HG02840 (cell line): ENCODE measurements around the gene JTB.
"Not testable (repeated sequence)": the region's sequence is repeated elsewhere in the genome, so short reads cannot be mapped to it uniquely, and the experiment has no call there.

Source experiments
- ATAC-seq: cut with Tn5 transposase; IDR thresholded peaks from one replicate; pipeline ENCODE4 v1.9.1; 2021; ENCODE audit warnings: mild to moderate bottlenecking, moderate library complexity, moderate number of reproducible peaks; ENCODE audit not compliant: unreplicated experiment, low FRiP score

Gene JTB

GRCh38 chr1:153977250-153978240, at the start of gene JTB:
Gene JTB, minus strand, starts transcription at chr1:153977674. Its CDS starts 422 bp downstream, at chr1:153977252.
- ATAC-seq, result no peak

GRCh38 chr1:154019940-154020339, 42.5 kb upstream of the JTB start:
- no peak for ATAC-seq

DNA sequence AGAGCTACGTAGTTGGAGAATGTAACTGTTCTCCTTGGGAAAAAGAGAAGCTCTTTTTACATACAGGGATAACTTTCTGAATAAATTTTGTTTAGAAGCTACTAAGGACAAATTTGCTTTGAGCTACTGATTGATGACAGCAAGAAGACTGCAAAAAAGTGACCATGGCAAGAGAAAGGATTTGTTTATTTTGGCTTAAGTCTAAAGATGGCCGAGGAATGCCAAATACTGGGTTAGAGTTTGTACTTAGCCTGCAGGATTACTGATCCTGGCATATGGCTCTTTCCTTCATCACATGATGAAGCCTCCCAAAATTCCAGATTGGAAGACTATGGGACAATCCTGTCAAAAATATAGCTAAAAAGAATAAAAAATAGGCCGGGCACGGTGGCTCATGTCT, 41.8 kb upstream of the JTB start:
- no peak for ATAC-seq

GRCh38 chr1:154014154-154014907, 36.9 kb upstream of the JTB start:
- no peak for ATAC-seq

DNA sequence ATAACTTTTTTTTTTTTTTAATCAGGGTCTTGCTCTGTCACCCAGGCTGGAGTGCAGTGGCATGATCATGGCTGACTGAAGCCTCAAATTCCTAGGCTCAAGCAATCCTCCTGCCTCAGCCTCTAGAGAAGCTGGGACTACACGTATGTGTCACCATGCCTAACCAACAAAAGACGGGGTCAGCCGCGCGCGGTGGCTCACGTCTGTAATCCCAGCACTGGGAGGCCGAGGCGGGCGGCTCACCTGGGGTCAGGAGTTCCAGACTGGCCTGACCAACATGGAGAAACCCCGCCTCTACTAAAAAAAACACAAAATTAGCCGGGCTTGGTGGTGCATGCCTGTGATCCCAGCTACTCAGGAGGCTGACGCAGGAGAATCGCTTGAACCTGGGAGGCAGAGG, 35.1 kb upstream of the JTB start:
- not testable (repeated sequence) for ATAC-seq

DNA sequence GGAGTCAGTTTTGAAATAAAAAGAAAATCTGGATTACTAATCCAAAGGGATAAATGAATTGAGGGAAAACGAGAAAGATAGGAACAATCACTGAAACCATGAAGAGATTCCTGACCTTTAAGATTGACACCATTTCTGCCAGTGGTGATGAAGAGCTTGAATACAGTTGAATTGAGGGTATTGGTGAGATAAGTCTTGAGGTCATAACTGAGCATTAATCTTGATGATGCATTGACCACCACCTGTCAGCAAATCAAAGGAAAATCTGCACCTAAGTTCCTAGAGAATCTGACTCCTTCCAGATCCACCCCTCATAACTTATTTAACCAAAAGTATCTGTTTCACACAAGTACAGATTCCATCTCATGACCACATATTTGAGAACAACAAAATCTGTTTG, 34.7 kb upstream of the JTB start:
- no peak for ATAC-seq

- ATAC-seq, result no peak
Observed at GRCh38 chr1:154006136-154006535, 28.7 kb upstream of the JTB start.

GRCh38 chr1:154000420-154000819, 22.9 kb upstream of the JTB start:
- ATAC-seq, result no peak

DNA sequence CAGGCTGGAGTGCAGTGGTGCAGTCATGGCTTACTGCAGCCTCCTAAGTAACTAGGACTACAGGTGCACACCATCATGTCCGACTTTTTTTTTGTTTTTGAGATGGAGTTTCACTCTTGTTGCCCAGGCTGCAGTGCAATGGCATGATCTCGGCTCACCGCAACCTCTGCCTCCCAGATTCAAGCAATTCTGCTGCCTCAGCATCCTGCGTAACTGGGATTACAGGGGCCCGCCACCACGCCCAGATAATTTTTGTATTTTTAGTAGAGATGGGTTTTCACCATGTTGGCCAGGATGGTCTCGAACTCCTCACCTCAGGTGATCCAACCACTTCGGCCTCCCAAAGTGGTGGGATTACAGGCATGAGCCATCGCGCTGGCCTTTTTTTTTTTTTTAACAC, 19.4 kb upstream of the JTB start:
- ATAC-seq, result not testable (repeated sequence)

DNA sequence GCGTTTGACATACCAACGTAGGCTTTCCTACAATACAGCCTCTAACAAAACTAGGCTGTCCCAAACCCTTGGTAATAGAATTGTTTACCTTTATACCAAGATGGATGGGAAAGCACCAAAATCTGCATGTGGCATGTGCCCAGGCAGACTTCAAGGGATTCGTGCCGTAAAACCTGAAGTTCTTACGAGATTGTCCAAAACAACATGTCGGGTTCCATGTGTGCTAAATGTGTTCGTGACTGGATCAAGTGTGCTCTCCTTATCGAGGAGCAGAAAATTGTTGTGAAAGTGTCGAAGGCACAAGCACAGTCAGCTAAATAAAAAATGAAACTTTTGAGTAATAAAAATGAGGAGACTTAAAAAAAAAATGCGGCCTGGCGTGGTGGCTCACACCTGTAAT, 18.2 kb upstream of the JTB start:
- no peak for ATAC-seq

GRCh38 chr1:153995202-153995601, 17.7 kb upstream of the JTB start:
- ATAC-seq, result no peak

DNA sequence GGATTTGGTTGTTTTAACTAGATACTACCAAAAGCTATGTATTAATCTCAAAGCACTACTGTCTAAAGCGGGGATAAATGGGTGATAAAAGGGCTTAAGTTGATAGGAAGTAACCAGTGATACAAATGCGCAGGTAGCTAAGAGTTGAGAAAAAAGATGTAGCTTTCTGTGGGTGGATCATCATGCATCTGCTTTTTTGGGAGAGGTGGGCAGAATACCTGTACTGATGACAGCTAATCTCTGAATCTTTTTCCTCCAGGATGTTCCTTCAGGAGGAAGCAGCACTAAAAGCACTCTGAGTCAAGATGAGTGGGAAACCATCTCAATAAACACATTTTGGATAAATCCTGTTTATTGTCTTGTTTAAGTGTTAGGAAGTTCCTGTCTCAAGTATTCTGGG, 14.3 kb upstream of the JTB start:
- no peak for ATAC-seq

- no peak for ATAC-seq
Observed at GRCh38 chr1:153991151-153991630, 13.7 kb upstream of the JTB start.

GRCh38 chr1:153990468-153991150, 13.1 kb upstream of the JTB start, which contains the start of gene RPS27:
Gene RPS27, plus strand, starts transcription at chr1:153990762. Its CDS starts 35 bp downstream, at chr1:153990797.
- ATAC-seq, result peak; percentile 81

GRCh38 chr1:153987621-153988020, 10.1 kb upstream of the JTB start:
- no peak for ATAC-seq

DNA sequence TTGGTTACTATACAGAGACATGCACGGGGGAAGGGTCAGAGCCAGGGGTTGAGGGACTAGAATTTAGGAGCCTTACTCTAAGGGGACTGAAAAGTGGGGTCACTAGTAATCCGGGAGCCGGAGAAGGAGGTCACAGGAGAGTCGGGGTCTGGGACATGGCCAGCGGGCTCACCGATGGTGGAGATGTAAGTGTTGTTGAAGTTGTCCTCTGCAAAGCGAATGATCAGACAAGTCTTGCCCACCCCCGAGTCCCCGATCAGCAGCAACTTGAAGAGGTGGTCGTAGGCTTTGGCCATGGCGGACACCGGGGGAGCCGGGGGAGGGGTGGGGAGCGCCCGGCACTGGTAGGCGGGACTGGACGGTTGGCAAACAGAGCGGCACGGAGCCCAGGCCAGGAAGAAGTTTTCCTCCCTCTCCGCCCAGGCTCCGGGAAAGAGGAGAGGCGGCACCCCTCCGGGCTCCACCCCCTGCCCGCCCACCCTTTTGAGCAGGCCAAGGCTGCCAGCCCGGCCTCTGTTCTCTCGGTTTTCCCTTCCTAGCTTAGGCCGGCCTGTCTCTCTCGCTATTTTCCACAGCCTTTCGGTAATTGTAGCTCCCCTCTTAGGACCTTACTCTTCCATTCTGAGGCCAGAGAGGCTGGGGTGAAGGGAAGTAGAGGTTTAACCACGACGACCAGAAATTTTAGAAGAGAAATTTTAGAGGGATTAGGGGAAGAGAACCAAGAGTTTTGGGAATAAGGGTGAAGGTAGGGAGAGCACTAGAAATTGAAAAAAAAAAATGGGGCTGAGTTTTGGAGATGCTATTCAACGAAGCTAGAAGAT, 8.7 kb upstream of the JTB start, which contains the start of gene RAB13:
TSS of gene RAB13 (minus strand) at position 399 of the 821 bp plus-strand sequence. CDS start at position 296, 103 bp downstream.
- no peak for ATAC-seq

DNA sequence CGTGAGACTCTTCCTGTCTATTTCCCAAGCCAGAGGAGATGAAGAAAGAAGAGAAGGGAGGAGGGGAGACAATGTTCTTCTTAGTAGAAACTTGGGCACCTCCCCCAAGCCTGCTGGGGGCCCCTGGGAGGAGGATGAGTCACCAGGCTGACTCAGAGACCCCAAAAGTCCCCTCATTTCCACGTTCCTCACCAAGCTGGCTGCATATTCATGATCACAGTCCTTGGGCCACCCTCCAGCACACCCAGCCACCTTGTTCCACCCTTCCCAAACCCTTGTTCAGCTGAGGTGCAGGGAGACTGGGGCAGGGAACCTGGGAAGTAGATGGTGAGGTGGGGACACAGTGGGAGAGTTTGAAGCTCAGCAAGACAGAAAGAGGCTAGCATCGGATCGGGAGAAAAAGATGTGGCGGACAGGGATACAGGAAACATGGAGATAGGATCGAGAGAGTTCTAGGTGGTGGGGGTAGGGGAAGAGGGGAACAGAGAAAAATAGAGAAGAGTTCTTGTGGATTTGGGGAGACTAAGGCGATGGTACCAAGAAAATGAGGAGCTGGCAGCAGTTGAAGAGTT, 8.0 kb upstream of the JTB start:
- ATAC-seq, result no peak

DNA sequence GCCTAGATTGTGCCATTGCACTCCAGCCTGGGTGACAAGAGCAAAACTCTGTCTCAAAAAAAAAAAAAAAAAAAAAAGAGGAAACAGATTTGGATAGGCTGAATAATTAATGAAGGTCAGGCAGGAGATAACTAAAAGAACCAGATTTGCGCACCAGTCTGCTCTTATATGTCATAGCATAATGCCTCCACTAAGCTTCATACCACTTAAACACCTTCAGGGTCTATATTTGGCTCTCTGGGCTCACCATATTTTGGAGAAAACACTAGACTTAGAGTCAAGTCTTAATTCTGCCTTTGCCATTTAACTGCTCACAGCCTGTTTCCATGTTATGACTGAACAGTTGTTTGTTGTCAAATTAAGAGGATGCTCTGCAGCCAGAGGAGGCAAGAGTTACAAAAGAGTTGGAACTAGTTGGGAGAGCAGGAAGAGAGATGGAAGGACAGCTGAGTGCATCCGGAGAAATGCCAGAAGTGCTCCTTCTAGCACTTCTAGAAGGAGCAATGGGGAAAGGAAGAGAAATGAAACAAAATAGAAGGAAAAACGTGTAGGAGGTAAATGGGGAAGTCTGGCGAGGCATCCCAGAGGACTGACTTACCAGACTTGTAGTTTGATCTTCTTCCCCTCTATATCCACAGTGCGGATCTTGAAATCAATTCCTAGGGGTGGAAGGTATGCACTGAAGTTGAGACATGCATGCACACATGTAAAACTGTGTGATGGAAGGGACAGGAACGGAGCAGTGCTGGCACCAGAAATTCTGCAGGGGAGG, 6.8 kb upstream of the JTB start:
- no peak for ATAC-seq

GRCh38 chr1:153981735-153982134, 4.3 kb upstream of the JTB start:
- ATAC-seq, result not testable (repeated sequence)
